PC-3 (cell line): Measurements from ENCODE around the gene TRIM44.

ENCODE experiments used
- EZH2 ChIP-seq: fragments of 300-600 bp; sonication (generic); IDR thresholded peaks from one replicate; pipeline ENCODE4 v1.6.1; 2017; ENCODE audit warnings: antibody characterized with exemption, mild to moderate bottlenecking, low read length; ENCODE audit not compliant: unreplicated experiment
- EZH2phosphoT487 ChIP-seq: fragments of 300-600 bp; sonication (generic); IDR thresholded peaks from 2 replicates; pipeline ENCODE4 v1.6.1; 2018; ENCODE audit warnings: mild to moderate bottlenecking, antibody characterized with exemption, low read length, borderline replicate concordance

DNA sequence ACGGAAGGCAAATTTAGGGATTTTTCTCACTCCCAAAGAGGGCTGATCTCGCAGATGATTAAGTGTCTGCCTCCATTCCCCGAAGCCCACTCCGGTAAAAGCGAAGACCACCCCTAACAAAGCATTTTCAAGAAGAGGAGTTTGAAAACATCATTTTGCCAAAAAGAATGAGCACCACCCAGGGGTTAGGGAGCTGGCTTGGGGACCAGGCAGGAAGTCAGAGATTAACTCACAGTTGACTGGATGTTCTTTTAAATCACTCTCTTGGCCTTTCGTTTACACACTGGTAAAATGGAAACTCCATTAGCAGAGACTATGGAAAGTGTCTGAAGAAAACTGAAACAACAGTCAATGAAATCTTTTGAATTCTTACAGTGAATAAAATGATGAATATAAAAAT lies 7.9 kb upstream of the TRIM44 start:
- TF ChIP-seq EZH2phosphoT487: no peak
- TF ChIP-seq EZH2: no peak
